ENCODE measurements around the gene VPS13D.

Gene VPS13D

GRCh38 chr1:12553963-12554362, 324.1 kb downstream of the VPS13D start:
- TF ChIP-seq FOXK2 (IDR thresholded peaks at IDR 0.05), result no peak
- TF ChIP-seq TARDBP (IDR thresholded peaks at IDR 0.05), result no peak
- TF ChIP-seq ZNF384 (IDR thresholded peaks at IDR 0.05), result no peak
- no peak for TF ChIP-seq SUZ12 (IDR thresholded peaks at IDR 0.05)
- no peak for TF ChIP-seq HDGF (IDR thresholded peaks at IDR 0.05; ENCODE audit: borderline replicate concordance)
- no peak for TF ChIP-seq L3MBTL2 (conservative IDR thresholded peaks at IDR 0.05)
- TF ChIP-seq ELF4 (IDR thresholded peaks at IDR 0.05), result no peak
- no peak for TF ChIP-seq ARNT (IDR thresholded peaks at IDR 0.05)
- TF ChIP-seq CTBP1 (IDR thresholded peaks at IDR 0.05; ENCODE audit: borderline replicate concordance), result no peak
- TF ChIP-seq FOXA1 (IDR thresholded peaks at IDR 0.05), result no peak
- no peak for TF ChIP-seq PKNOX1 (IDR thresholded peaks at IDR 0.05)
- ChIA-PET POLR2A (interaction anchor here (1.5 kb wide), 1 partner anchor 65 kb away, joined by 3 read pairs; no protein-coding TSS in a partner anchor), CTCF (no interaction called here)
- peak; percentile 48 for DNase-seq (ENCODE audit: extremely low spot score)

DNA sequence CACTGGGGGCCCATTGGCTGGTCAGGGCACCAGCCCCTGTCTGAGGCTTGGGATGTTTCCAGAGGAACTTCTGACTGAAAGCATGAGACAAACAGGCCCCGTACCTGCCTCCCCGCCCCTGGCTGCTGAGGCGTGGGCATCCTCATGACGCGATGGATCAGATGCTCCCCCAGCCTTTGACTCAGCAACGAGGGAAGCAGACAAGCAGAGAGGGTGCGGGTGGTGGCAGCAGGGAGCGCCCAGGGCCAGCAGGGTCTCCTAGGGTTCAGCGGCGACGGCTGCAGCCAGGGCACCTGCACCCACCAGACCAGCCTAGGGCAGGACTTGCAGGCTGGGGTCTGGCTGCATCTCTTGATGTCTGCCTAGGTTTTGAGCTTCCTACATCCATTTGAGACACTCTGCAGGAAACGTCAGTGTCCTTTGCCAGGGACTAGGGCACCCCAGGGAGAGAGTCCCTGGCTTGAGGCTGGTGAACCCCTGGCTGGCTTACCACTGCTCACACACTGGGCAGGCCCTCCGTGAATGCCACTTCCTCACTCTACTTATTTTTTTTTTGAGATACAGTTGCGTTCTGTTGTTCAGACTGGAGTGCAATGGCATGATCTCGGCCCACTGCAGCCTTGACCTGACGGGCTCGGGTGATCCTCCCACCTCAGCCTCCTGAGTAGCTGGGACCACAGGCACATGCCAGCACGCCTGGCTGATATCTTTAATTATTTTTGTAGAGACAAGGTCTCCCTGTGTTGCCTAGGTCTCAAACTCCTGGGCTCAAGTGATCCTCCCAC, 324.9 kb downstream of the VPS13D start:
- TF ChIP-seq HDGF (IDR thresholded peaks at IDR 0.05; ENCODE audit: borderline replicate concordance) (no peak), ARNT (IDR thresholded peaks at IDR 0.05) (no peak), FOXK2 (IDR thresholded peaks at IDR 0.05) (no peak), NFRKB (IDR thresholded peaks at IDR 0.05) (no peak), ZNF384 (IDR thresholded peaks at IDR 0.05) (no peak), FOXM1 (IDR thresholded peaks at IDR 0.05; ENCODE audit: borderline replicate concordance) (no peak), BHLHE40 (IDR thresholded peaks at IDR 0.05; ENCODE audit: borderline replicate concordance) (no peak)
- CTCF ChIA-PET, result no interaction called here
- DNase-seq (ENCODE audit: extremely low spot score), result no peak
- POLR2A ChIA-PET, result interaction anchor here (1.5 kb wide), 1 partner anchor 64 kb away, joined by 3 read pairs; no protein-coding TSS in a partner anchor

DNA sequence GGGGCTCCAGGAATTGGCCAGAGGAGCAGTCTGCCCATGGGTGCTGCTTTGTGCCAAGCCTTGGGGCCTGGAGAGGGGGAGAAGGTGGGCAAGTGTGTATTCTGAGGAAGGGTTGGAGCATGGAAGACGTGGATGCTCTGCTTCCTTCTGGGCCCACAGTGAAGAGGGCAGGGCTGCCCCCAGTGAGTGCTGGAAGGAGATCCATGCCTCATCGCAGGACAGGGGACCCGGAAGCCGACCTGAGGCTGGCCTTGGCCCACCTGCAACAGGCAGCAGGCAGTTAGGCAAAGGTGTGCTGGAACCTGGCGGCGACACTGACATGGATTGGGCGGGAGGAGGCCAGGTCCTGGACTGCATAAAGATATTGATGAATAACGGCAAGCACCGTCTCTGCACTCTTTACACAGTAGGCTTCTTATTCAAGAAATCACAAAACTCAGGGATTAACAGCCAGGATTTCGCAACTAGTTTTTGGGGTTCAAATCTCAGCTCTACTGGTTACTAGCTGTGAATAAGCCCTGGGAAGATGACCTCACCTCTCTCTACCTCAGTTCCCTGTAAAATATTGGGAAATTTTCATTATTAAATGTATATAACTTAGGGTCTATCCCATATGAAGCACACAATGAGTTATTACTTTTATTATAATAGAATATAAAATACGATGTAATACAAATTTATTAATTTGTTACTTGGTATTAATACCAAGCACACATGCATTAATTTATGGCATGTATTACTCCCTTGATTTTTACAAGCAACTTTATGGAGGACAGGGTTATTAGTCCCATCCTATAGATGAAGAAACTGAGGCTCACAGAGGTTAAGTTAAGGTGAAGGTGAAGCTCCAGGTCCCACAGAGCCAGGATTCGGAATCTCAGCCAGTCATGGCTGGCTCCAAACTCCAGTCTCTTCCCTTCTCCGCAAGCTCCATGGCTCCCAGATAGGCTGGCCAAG, 325.9 kb downstream of the VPS13D start:
- ChIA-PET CTCF (no interaction called here), POLR2A (interaction anchor here (2.2 kb wide), 1 partner anchor 63 kb away, joined by 6 read pairs; no protein-coding TSS in a partner anchor)
- TF ChIP-seq PKNOX1 (IDR thresholded peaks at IDR 0.05) (no peak), FOXM1 (IDR thresholded peaks at IDR 0.05; ENCODE audit: borderline replicate concordance) (no peak), FOXK2 (IDR thresholded peaks at IDR 0.05) (no peak), TARDBP (IDR thresholded peaks at IDR 0.05) (no peak), CTBP1 (IDR thresholded peaks at IDR 0.05; ENCODE audit: borderline replicate concordance) (no peak), LEF1 (IDR thresholded peaks at IDR 0.05; ENCODE audit: borderline replicate concordance) (no peak), ELF4 (IDR thresholded peaks at IDR 0.05) (no peak), SUZ12 (IDR thresholded peaks at IDR 0.05) (no peak), BHLHE40 (IDR thresholded peaks at IDR 0.05; ENCODE audit: borderline replicate concordance) (no peak), NFRKB (IDR thresholded peaks at IDR 0.05) (no peak), ZNF384 (IDR thresholded peaks at IDR 0.05) (no peak), L3MBTL2 (conservative IDR thresholded peaks at IDR 0.05) (no peak), SP1 (IDR thresholded peaks at IDR 0.05) (no peak), FOXA1 (IDR thresholded peaks at IDR 0.05) (no peak), ARNT (IDR thresholded peaks at IDR 0.05) (no peak), HDGF (IDR thresholded peaks at IDR 0.05; ENCODE audit: borderline replicate concordance) (no peak)
- DNase-seq (ENCODE audit: extremely low spot score), result no peak

DNA sequence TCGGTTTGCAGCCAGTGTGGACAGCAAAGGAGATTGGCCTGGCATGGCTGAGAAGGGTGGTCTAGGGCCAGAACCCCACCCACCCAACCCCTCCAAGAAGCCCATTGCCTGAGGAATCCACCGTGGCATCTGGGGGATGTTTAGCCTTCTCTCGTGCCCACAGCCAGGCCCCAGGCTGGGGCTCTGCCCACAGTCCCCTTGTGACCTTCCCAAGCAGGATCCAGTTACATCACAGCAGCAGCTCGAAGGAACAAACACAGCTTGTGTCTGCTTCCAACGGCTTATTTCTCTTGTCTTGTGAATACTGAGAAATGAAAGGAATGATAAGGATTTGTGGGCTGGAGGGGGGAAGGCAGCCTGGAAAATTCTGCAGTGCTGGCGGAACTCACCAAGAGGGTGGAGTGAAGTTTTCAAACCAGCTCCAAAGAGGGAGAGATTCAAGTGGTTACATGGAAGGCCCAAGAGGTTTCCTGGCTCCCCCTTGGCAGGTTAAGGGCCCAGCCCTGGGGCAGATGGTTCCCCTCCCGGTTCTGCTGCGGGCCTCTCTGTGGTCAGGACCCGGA, 326.6 kb downstream of the VPS13D start:
- no peak for DNase-seq (ENCODE audit: extremely low spot score)
- POLR2A ChIA-PET, result interaction anchor here (2.2 kb wide), 1 partner anchor 62 kb away, joined by 6 read pairs; no protein-coding TSS in a partner anchor

More for the DNA sequence above, 326.6 kb downstream of the VPS13D start:
- CTCF ChIA-PET, result no interaction called here
- TF ChIP-seq FOXM1 (IDR thresholded peaks at IDR 0.05; ENCODE audit: borderline replicate concordance), result no peak
- TF ChIP-seq ZNF384 (IDR thresholded peaks at IDR 0.05), result no peak
- TF ChIP-seq PKNOX1 (IDR thresholded peaks at IDR 0.05), result no peak
- no peak for TF ChIP-seq CTBP1 (IDR thresholded peaks at IDR 0.05; ENCODE audit: borderline replicate concordance)
- no peak for TF ChIP-seq SP1 (IDR thresholded peaks at IDR 0.05)
- no peak for TF ChIP-seq LEF1 (IDR thresholded peaks at IDR 0.05; ENCODE audit: borderline replicate concordance)
- TF ChIP-seq FOXK2 (IDR thresholded peaks at IDR 0.05), result no peak
- no peak for TF ChIP-seq TARDBP (IDR thresholded peaks at IDR 0.05)
- TF ChIP-seq NFRKB (IDR thresholded peaks at IDR 0.05), result no peak
